SK-N-MC (cell line): Measurements from ENCODE around the gene CNTNAP3.
"Not testable (repeated sequence)": the region's sequence is repeated elsewhere in the genome, so short reads cannot be mapped to it uniquely, and the experiment has no call there.

Source experiments
- DNase-seq: peaks from one replicate; pipeline ENCODE4 v3.0.0-alpha.2; 2011; ENCODE audit warnings: low read depth, low spot score
- H3K27ac ChIP-seq: fragments of 200-600 bp; sonication (generic); 2 replicates; pipeline ENCODE4 v1.5.1; 2016; ENCODE audit warnings: mixed run types
- H3K36me3 ChIP-seq: fragments of 200-600 bp; sonication (generic); 2 replicates; pipeline ENCODE4 v1.6.1; 2017; ENCODE audit warnings: antibody characterized with exemption, low read length, mixed read lengths; ENCODE audit not compliant: insufficient read depth
- H3K4me3 ChIP-seq: fragments of 200-600 bp; sonication (generic); 2 replicates; pipeline ENCODE4 v1.5.1; 2016
- H3K9ac ChIP-seq: fragments of 200-600 bp; sonication (generic); 2 replicates; pipeline ENCODE4 v1.8.0; 2017; ENCODE audit warnings: mixed run types, mixed read lengths; ENCODE audit not compliant: insufficient read length
- H3K9me3 ChIP-seq: fragments of 200-600 bp; sonication (generic); 2 replicates; pipeline ENCODE4 v1.6.1; 2017; ENCODE audit warnings: low read depth, mild to moderate bottlenecking, antibody characterized with exemption, low read length, moderate library complexity, mixed read lengths
- EZH2 ChIP-seq: fragments of 200-600 bp; sonication (generic); IDR thresholded peaks from one replicate; pipeline ENCODE4 v1.6.1; 2017; ENCODE audit warnings: antibody characterized with exemption
- FOXP2 ChIP-seq: optimal IDR thresholded peaks from 2 replicates; pipeline ENCODE3; 2011; ENCODE audit warnings: mild to moderate bottlenecking, moderate library complexity; ENCODE audit not compliant: insufficient read depth; ENCODE audit errors: extremely low read length, control extremely low read depth
- POLR2AphosphoS5 ChIP-seq: IDR thresholded peaks from 2 replicates; pipeline ENCODE4 v1.6.1; 2012; ENCODE audit warnings: mild to moderate bottlenecking, low read depth, low read length, borderline replicate concordance

The CNTNAP3 gene

DNA sequence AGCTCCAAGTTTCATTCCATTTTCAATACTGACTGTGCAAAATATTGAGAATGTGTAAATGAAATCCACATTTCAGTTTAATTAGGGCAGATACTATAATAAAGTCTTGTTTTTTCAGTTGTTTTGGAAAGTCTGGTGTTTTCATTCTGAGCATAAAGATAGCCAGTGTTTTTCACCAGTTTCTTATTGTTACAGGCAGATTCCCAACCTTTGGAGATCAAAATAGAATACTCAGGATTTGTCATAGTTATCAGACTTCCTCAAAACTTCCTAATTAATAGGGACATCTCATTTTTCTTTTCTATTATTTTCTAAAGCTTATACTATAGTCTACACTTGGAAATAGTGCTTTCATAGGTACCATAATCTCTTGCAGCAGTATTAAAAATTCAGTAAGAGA, 176.2 kb downstream of the CNTNAP3 start:
- DNase-seq, H3K9ac ChIP-seq: not testable (repeated sequence)

DNA sequence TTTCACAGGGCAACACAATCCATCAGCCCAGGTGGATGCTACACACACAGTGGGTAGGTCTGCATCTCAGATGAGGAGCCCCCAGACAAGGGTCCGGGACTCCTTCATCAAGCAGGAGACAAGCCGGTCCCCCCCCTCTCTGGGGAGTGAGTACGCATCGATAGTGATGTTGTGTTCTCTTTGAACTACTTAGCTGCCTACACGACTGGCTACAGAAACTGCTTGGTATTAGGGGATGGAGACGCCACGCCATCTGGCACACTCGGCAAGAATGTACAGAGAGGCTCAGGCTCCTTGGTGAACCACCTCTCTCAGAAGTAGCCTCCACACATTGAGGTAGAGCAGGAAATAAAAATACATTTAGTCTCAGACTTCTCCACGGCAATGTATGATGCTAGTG, 179.8 kb downstream of the CNTNAP3 start:
- no peaks in the 10 kb centered on the region for H3K9me3 ChIP-seq
- no peak for DNase-seq

More for the DNA sequence above, 176.2 kb downstream of the CNTNAP3 start:
- H3K4me3 ChIP-seq, H3K9me3 ChIP-seq, H3K36me3 ChIP-seq, H3K27ac ChIP-seq: not testable (repeated sequence)

DNA sequence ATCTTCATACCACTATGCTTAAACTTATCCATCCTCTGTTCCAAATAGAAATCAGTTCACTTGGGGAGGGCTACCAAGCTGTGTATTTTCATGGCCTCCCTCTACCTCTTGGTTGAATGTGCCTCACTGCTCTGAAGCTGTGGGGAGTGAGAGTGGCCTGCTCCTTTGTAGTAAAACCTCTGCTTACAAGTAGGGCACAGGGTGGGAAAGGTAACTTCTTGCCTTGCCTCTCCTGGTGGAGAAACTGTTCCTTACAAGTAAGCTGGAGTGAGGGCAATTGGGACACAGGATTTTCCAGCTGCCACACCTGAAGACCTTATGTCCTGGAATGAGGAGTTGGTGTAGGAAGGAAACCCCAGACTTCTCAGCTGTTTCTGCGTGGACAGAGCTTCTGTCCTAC, 190.8 kb downstream of the CNTNAP3 start:
- H3K4me3 ChIP-seq, H3K9me3 ChIP-seq, DNase-seq, H3K9ac ChIP-seq, H3K36me3 ChIP-seq, H3K27ac ChIP-seq: not testable (repeated sequence)

More for the DNA sequence above, 179.8 kb downstream of the CNTNAP3 start:
- TF ChIP-seq FOXP2 (no peak), POLR2AphosphoS5 (no peak), EZH2 (no peak)
- H3K9ac ChIP-seq, result no peak overlapping the region
- no peak overlapping the region for H3K4me3 ChIP-seq
- no peak overlapping the region for H3K27ac ChIP-seq
- no peaks in the 10 kb centered on the region for H3K36me3 ChIP-seq

DNA sequence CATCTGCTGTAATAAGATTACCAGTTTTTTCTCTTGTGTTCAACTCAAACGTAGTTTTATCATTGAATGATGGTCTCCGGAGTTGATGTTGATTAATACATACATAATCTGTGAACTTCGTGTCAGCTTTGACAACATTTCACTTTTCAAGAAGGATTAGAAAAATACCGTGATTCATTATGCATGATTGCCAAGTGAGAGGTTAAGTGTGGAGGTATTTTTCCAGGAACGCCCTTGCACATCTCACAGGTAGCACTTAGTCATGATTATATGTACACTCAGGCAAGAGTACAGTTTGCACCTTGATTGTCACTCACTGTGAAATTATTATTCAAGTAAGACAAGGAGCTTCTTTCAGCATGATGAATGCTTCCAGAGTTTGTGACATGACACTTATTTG, 202.7 kb downstream of the CNTNAP3 start:
- H3K4me3 ChIP-seq, H3K36me3 ChIP-seq, DNase-seq, H3K27ac ChIP-seq, H3K9ac ChIP-seq, H3K9me3 ChIP-seq: not testable (repeated sequence)

- H3K9ac ChIP-seq, H3K4me3 ChIP-seq, H3K36me3 ChIP-seq, H3K9me3 ChIP-seq, H3K27ac ChIP-seq, DNase-seq: not testable (repeated sequence)
Observed at GRCh38 chr9:39082574-39082973, 205.4 kb downstream of the CNTNAP3 start.

GRCh38 chr9:39080081-39080480, 207.9 kb downstream of the CNTNAP3 start:
- H3K27ac ChIP-seq, H3K36me3 ChIP-seq, DNase-seq, H3K4me3 ChIP-seq, H3K9ac ChIP-seq, H3K9me3 ChIP-seq: not testable (repeated sequence)

DNA sequence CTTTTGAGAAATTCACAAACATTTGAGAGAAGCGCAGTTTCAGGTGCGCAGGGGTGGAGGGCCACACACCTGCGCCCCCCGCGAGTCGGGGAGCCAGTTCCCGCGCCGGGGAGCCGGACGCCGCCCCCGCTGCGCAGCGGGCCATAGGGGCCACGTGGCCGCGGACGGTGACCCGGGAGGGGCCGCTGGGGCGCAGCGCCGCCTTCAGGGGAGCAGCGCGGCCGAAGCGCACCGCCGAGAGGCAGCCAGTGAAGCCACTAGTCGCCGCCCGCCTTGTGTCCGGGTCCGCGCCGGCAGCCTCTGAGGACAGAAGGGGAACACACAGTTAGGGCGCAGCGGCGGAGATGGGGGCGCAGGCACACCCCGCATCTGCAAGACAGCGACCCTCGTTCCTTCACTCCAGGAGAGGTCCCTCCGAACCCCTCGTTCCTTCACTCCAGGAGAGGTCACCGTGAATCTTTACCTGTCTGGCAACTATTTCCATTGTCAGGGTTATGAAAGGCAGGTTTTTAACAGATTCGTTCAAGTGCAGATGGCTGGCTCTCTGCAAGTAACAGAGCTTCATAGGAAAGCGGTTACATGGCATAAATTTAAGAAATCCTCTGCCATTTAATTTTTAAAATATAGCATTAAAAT, 209.2 kb downstream of the CNTNAP3 start:
- H3K9me3 ChIP-seq, H3K36me3 ChIP-seq, H3K27ac ChIP-seq, H3K9ac ChIP-seq, DNase-seq, H3K4me3 ChIP-seq: not testable (repeated sequence)

- DNase-seq, H3K4me3 ChIP-seq, H3K9me3 ChIP-seq, H3K27ac ChIP-seq, H3K9ac ChIP-seq, H3K36me3 ChIP-seq: not testable (repeated sequence)
Observed at GRCh38 chr9:39073537-39073936, 214.4 kb downstream of the CNTNAP3 start.

DNA sequence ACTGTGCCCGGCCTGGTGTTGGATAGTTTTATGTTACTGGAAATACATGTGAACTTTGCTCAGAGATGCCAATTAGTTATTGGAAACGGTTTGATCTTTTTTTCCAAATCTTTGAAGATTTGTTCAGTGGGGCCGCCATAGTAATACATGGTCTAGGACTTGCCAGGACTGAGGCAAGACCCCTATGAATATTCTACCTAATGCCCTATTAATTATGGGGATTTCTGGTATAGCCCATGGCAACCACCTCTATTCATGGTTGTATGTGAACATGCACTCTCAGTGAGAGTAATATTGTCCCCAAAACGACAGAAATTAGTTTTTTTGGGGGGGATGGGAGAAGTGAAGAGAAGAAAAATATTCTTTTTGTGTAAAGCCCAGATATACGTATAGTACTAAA, 220.3 kb downstream of the CNTNAP3 start:
- not testable (repeated sequence) for H3K27ac ChIP-seq, H3K36me3 ChIP-seq, H3K4me3 ChIP-seq, H3K9ac ChIP-seq, DNase-seq, H3K9me3 ChIP-seq

DNA sequence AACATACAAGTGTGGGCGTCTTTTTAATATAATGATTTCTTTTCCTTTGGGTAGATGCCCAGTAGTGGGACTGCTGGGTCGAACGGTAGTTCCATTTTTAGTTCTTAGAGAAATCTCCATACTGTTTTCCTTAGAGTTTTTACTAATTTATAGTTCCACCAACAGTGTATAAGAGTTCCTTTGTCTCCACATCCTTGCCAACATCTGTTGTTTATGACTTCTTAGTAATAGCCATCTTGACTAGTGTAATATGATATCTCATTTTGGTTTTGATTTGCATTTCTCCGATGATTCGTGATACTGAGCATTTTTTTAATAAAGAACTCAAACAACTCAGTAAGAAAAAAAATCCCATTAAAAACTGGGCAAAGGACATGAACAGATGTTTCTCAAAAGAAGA, 225.0 kb downstream of the CNTNAP3 start:
- not testable (repeated sequence) for DNase-seq, H3K27ac ChIP-seq, H3K9me3 ChIP-seq, H3K4me3 ChIP-seq, H3K36me3 ChIP-seq, H3K9ac ChIP-seq

- not testable (repeated sequence) for DNase-seq, H3K4me3 ChIP-seq, H3K9me3 ChIP-seq, H3K36me3 ChIP-seq, H3K9ac ChIP-seq, H3K27ac ChIP-seq
Observed at GRCh38 chr9:39054453-39054852, 233.5 kb downstream of the CNTNAP3 start.

GRCh38 chr9:39046833-39047232, 241.1 kb downstream of the CNTNAP3 start:
- H3K9me3 ChIP-seq, H3K9ac ChIP-seq, H3K4me3 ChIP-seq, DNase-seq, H3K36me3 ChIP-seq, H3K27ac ChIP-seq: not testable (repeated sequence)

- H3K27ac ChIP-seq, H3K36me3 ChIP-seq, H3K9ac ChIP-seq, DNase-seq, H3K4me3 ChIP-seq, H3K9me3 ChIP-seq: not testable (repeated sequence)
Observed at GRCh38 chr9:39042352-39042803, 245.6 kb downstream of the CNTNAP3 start.

GRCh38 chr9:39041774-39042173, 246.2 kb downstream of the CNTNAP3 start:
- not testable (repeated sequence) for H3K27ac ChIP-seq, H3K36me3 ChIP-seq, H3K9ac ChIP-seq, H3K4me3 ChIP-seq, DNase-seq, H3K9me3 ChIP-seq
